GM19455 (cell line): ENCODE data around the gene SRBD1.
A peak's percentile ranks its signal among the peaks of the same experiment; 100 is the strongest.

Source experiments
- ATAC-seq: cut with Tn5 transposase; IDR thresholded peaks from one replicate; pipeline ENCODE4 v1.9.1; 2021; ENCODE audit not compliant: unreplicated experiment

SRBD1 gene

GRCh38 chr2:45470531-45470930, 140.5 kb downstream of the SRBD1 start:
- no peak for ATAC-seq

GRCh38 chr2:45469314-45470099, 141.6 kb downstream of the SRBD1 start:
- peak; percentile 66 for ATAC-seq

DNA sequence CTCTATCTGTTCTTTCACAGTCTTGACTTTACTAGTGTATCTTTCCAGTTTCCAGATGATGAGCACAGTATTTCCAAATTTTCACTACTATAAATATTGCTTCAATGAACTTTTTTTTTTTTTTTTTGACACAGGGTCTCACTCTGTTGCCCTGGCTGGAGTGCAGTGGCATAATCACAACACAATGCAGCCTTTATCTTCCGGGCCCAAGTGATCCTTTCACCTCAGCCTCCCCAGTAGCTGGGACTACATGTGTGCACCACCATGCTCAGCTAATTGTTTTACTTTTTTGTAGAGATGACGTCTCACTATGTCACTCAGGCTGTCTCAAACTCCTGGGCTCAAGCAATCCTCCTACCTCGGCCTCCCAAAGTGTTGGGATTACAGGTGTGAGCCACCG, 142.8 kb downstream of the SRBD1 start:
- ATAC-seq, result no peak

DNA sequence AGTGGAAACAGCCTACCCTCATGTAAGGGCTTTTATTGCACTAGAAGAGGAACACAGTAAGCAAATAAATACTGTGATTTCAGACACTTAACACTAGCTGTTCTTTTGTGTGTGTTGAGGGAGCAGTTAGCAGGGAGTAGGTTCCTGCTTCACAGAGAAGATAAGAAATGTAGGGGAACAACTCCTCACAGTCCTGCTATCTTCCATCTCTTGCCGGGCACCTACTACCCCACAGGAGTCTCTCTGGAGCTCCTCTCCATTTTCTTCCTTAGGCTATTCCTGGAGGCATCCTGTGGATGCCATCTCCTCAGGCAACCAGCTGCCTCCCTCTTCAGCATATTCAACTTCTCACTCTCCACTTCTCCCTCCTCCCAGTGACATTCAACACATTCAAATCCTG, 145.0 kb downstream of the SRBD1 start:
- ATAC-seq, result no peak

GRCh38 chr2:45460825-45461224, 150.2 kb downstream of the SRBD1 start:
- no peak for ATAC-seq

GRCh38 chr2:45459860-45460259, 151.2 kb downstream of the SRBD1 start:
- ATAC-seq, result no peak

DNA sequence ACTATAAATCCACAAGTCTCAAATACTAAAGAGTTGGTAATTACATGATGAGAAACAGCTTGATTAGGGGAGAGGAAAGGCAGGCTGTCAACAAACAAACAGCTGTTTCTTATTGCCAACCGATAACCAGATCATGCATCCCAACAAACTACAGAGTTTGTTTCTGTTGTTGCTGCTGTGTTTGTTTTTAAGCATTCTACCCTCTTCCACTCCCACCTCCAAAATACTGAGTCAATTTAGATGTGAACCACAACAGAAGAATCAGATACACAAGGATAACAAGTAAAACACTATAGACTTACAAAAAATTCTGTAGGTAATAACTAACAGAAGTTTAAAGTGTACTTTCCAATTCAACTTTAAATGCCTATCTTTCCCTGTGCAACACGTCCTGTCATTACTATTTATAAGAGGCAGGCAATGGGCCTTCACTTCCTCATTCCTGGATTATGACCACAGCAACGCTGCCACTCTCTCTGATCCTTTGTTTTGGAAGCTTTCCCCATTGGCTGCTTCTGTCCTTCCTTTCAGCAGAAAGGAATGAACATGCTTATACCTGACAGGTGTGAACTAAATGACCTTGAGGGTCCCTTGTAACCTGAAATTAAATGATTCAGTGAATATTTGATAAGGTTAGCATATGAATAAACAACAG, 152.0 kb downstream of the SRBD1 start:
- no peak for ATAC-seq

GRCh38 chr2:45457211-45457945, 153.7 kb downstream of the SRBD1 start:
- no peak for ATAC-seq

DNA sequence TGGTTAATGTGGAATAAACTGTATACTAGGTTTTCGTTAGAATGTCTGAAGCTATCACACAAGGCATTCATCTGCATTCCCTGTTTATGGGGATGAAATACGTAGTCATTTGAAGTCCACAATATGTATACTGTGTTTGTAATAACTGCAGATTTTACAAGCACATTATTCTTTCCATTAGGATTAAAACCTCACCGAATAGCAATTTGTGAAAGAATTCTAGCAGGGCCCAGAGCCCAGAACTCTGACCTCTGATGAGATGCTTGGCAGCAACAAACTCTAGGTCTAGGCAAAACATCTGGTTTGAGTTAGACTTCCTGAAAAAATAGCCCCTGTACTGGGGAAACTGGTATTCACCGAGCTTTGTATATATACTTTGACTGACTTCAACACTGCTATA, 158.2 kb downstream of the SRBD1 start:
- no peak for ATAC-seq

GRCh38 chr2:45450634-45451033, 160.4 kb downstream of the SRBD1 start:
- no peak for ATAC-seq

DNA sequence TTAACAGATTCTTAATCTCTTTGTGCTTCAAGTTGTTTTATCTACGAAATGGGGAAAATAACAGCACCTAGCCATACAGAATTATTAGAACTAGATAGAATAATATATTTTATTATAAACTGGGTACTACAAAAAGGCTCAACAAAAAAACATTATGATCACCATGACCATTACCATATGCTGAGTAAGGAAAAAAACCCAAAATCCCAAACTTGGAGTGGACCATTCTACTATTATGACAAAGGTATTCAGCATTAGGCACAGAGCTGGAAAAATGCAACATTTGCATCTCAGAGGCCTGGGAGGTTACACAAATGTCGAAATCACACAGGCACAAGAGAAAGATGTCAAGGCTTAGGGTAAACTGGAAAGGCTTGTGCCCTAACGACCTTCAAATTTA, 162.8 kb downstream of the SRBD1 start:
- no peak for ATAC-seq

GRCh38 chr2:45446016-45446415, 165.1 kb downstream of the SRBD1 start:
- ATAC-seq, result no peak

DNA sequence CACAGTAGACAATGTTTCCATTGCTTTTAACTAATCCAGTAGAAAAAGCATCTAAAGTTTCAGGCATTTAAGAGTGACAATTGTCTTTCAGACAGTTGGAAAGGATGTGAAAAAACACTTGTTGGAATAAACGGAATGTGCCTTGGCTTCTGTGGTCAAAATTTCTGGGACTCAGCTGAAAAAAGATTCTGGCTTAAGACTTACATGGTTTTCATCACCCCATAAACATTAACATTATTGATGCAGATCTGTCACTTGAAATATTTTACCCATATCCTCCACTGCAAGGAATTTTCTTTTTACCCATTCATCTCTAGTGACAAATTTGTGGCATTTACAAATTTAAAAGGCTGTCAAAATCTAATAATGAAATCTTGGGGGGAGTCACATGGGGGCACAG, 166.0 kb downstream of the SRBD1 start:
- no peak for ATAC-seq

GRCh38 chr2:45443012-45443411, 168.1 kb downstream of the SRBD1 start:
- no peak for ATAC-seq

GRCh38 chr2:45442026-45442425, 169.0 kb downstream of the SRBD1 start:
- no peak for ATAC-seq

- no peak for ATAC-seq
These were observed 169.5 kb downstream of the SRBD1 start for GRCh38 chr2:45441571-45441970.

DNA sequence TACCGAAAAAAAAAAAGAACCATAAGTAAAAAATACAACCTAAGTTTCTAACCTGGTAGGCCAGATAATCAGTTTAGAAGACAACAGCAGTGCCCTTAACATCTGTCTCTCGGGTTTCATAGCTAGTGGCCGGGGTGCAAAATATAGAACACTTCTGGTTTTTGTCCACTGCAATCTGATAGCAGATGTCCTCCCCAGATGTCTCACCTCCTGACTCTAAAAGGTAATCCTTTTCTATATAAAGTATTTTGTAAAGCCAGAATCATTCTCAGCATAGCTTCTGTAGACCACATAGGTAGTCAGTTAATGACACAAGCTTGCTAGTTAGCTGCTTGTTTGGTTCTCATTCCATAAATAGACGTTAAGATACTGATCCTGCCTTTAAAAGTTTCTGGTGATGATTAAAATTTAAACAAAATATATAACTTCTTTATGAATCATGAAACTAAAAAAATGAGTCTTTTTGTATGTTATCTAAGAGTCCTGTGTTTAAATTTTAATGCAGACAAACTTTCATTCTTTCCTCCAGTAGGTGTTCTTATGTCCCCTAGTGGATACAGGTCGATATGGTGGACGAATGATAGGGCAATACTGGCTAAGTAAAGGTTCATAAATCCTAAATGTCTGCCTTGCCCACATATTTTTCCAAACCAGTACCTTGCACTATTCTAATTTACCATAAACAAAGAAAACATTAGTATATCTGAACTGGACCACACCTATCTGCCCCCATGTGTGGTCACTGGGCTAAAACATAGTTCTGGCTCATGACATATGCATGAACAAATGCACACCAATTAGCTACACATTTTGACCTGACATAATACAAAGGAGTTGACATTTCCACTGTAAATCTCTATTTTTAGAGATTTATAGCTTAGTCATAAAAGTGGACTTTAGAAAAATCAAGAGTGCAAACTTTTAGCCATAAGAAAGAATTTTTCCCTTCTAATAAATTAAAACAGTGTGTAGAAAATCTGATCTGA, 171.0 kb downstream of the SRBD1 start:
- ATAC-seq, result peak; percentile 68

GRCh38 chr2:45438872-45439665, 172.0 kb downstream of the SRBD1 start:
- ATAC-seq, result no peak

- ATAC-seq, result no peak
These were observed 174.6 kb downstream of the SRBD1 start for GRCh38 chr2:45436456-45436855.

DNA sequence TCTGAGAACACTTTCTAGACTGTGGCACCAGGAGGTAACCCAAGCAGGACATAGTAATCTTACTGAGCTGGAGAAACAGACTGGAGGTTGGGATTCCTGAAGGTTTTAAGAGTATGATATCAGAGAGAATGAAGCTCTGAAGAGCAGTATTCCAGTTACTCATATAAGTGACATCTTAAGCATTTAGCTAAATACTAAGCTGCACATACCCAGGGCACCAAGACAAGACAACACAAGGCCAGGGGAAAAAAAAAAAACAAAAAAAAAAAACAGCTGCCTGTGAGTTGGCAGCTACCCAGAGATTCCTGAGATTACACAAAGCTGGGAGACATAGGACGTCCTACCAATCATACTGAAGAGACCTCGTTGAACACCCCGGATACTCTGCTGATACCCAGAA, 175.8 kb downstream of the SRBD1 start:
- ATAC-seq, result no peak
